PC-9 (cell line): Measurements from ENCODE around the gene RNF183.

Source experiments
- CTCF ChIP-seq: fragments of 200-600 bp; sonication (generic); conservative IDR thresholded peaks from 2 replicates; pipeline ENCODE4 v1.6.1; 2017; ENCODE audit warnings: mixed run types, antibody characterized with exemption, mild to moderate bottlenecking, moderate library complexity
- EZH2 ChIP-seq: fragments of 200-600 bp; sonication (generic); IDR thresholded peaks from 2 replicates; pipeline ENCODE4 v1.8.0; 2017; ENCODE audit warnings: antibody characterized with exemption, low read depth

GRCh38 chr9:113317777-113318176, 14.6 kb upstream of the RNF183 start:
- TF ChIP-seq CTCF (no peak; the same call in 1 of the 2 replicates), EZH2 (no peak)
